HG02852 (cell line): ENCODE measurements around the gene ALPL.

Source experiments
- ATAC-seq: cut with Tn5 transposase; IDR thresholded peaks from one replicate; pipeline ENCODE4 v1.9.1; 2021; ENCODE audit warnings: mild to moderate bottlenecking, moderate library complexity; ENCODE audit not compliant: unreplicated experiment

Gene ALPL

DNA sequence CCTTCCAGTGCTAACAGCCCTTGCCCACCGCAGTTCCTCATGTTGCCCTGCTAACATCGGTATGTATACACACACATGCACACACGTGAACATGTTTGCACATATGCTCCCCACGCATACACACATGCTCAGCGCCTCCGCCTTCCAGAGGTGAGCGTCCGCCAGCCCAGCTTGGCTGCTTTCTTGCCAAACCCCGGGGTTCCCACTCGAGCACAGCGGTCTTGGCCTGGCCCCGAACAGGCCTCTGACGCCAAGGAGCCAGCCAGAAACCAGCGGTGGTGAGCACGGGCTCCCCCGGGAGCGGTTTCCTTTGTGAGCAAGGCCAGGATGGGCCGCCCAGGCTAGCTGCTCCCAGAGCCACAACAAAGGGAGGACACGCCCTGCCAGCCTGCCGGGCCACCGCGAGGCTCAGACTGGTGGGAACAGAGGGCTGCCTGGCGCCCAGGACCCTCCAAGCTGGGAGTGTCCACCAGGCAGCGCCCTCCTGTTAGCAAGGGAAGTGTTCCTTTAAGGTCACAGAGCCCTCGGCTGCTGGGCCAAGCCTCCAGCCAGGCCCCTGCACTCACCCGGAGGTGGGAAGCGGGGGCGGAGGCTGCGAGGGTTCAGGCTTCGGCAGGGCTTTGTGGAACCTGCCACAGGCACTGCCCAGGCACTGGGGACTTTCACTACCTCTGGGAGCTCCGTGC is 65.4 kb downstream of the ALPL start:
- no peak for ATAC-seq

DNA sequence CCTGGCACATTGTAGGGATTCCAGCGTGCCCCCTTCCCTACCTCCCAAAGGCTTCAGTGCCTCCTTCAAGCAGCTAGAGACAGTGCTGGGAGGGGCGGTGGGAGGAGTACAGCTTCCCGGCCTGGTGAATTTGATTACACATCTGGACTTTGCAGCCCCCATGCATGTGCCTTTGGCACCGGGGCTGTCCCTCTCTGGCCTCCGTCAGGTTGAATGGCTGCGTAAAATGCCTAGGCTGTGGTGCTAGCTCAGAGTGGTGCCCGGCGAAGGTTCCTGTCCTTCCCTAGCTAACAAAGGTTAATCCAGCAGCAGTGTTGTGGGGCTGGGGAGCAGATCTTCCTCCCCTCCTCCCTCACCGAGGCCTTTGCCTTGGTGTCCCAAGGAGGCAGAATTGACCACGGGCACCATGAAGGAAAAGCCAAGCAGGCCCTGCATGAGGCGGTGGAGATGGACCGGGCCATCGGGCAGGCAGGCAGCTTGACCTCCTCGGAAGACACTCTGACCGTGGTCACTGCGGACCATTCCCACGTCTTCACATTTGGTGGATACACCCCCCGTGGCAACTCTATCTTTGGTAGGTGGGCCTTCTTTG is 66.2 kb downstream of the ALPL start:
- ATAC-seq = no peak

DNA sequence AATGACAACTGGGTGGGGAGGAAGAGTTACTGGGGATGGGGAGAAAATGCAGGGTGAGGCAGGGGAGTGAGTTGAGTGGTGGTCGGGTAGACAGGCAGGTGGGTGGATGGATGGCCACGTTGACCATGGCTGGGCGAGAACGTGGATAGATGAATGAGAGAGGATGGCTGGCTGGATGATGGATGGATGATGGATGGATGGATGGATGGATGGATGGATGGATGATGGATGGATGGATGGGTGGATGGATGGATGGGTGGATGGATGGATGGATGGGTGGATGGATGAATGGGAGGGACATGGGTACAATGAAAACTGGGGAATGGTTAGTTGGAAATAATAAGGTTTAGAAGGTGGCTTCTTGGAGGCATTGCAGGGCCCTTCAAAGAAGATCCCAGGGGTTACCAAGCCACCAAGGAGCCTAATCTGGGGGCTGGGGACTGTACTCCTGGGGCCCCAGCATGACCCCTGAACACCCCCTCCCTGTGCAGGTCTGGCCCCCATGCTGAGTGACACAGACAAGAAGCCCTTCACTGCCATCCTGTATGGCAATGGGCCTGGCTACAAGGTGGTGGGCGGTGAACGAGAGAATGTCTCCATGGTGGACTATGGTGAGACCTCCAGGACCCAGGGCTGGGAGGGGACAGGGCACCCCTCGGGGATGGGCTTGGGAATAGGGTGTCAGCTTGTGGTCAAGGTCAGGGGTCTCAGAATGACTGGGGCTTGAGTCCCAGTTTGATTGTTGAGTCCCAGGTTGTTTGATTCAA is 67.0 kb downstream of the ALPL start:
- ATAC-seq = no peak

DNA sequence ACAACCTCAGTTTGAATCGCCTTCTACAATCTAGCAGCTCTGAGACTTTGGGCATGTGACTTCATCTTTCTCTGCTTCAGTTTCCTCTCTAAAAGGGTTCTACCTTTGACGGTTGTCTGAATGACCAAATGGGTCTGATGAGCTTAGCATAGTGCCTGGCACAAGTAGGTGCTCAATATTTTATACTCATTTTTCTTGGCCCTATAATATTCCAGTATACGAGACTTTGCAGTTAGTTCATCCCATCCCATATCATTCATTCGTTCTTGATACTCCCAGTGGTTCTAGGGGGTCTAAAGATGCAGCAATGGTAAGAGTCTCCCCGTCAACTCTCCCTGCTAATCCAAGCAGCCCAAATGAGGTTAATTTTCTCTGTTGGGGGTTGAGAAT is 67.6 kb downstream of the ALPL start:
- ATAC-seq = no peak

DNA sequence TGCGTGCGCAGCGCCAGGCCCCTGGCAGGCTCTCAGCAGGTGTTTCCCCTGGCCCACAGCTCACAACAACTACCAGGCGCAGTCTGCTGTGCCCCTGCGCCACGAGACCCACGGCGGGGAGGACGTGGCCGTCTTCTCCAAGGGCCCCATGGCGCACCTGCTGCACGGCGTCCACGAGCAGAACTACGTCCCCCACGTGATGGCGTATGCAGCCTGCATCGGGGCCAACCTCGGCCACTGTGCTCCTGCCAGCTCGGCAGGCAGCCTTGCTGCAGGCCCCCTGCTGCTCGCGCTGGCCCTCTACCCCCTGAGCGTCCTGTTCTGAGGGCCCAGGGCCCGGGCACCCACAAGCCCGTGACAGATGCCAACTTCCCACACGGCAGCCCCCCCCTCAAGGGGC is 68.1 kb downstream of the ALPL start:
- ATAC-seq = no peak

DNA sequence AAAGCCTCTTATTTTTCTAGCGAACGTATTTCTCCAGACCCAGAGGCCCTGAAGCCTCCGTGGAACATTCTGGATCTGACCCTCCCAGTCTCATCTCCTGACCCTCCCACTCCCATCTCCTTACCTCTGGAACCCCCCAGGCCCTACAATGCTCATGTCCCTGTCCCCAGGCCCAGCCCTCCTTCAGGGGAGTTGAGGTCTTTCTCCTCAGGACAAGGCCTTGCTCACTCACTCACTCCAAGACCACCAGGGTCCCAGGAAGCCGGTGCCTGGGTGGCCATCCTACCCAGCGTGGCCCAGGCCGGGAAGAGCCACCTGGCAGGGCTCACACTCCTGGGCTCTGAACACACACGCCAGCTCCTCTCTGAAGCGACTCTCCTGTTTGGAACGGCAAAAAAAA is 68.7 kb downstream of the ALPL start:
- no peak for ATAC-seq

DNA sequence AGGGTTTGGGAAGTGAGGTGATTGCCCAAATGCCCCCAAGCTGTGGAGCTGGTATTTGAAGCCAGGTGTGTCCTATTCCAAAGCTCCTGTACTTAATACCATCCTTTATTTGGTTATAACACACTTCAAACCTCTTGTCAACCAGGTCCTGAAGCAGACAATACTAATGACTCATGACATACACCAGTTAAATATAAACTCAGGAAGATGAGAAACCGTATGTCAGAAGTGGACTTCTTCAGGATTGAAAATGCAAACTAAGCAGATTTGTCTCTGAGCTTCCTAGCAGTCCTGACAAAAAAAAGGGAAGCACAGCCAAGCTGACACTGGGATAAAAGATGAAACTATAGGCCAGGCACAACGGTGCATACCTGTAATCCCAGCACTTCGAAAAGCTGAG is 70.6 kb downstream of the ALPL start:
- ATAC-seq = no peak

DNA sequence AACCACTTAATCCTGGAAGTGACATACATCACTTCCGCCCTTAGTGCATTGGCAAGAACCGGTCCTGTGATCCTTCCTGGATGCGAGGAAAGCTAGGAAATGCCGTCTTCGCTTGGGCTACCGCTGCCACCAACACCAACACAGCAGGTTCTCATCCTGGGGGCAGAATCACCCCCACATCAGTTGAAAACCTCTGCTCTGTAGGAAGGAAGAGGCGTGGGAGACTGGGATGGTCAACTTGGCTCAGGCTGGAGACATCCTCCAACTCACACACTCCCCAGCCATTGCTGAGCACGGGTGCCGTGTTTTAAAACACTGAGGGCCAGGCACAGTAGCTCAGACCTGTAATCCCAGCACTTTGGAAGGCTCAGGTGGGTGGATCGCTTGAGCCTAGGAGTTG is 74.9 kb downstream of the ALPL start:
- no peak for ATAC-seq

DNA sequence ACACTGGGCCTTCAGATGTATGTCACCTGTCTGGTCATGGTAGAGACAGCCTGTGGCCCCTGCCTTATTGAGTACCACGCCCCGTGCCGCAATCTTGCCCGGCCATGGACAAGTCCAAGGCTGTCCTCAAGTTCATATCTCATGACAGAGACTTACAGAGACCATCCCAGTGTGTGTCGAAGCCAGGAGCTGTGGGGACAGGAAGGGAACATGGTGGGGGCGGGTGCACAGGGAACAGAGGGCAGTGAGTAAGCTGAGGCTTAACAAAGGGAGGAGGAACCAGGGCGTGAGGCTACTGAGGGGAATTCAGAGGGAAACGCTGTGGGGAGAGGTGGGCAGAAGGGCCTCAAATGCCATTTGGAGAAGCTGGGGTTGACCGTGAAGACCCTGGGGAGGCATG is 75.8 kb downstream of the ALPL start:
- no peak for ATAC-seq

DNA sequence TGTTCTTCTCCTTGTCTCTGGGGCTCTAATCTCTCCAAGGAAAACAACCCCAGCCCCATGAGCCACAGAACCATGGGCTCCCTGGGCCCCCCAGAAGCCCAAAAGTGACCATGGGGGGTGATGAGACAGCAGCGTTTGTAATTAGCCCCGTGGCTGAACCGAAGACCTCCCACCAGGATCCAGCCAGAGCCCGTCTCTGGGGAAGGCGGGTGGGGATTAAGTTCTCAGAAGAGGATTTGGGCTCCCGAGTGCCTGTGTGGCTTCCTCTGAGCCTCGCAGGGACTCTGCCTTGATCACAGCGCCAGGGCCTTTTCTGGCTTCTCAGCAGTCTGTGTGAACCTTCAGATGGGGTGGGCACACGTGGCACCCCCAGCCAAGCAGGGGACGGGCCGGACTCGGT is 77.0 kb downstream of the ALPL start:
- ATAC-seq = no peak

DNA sequence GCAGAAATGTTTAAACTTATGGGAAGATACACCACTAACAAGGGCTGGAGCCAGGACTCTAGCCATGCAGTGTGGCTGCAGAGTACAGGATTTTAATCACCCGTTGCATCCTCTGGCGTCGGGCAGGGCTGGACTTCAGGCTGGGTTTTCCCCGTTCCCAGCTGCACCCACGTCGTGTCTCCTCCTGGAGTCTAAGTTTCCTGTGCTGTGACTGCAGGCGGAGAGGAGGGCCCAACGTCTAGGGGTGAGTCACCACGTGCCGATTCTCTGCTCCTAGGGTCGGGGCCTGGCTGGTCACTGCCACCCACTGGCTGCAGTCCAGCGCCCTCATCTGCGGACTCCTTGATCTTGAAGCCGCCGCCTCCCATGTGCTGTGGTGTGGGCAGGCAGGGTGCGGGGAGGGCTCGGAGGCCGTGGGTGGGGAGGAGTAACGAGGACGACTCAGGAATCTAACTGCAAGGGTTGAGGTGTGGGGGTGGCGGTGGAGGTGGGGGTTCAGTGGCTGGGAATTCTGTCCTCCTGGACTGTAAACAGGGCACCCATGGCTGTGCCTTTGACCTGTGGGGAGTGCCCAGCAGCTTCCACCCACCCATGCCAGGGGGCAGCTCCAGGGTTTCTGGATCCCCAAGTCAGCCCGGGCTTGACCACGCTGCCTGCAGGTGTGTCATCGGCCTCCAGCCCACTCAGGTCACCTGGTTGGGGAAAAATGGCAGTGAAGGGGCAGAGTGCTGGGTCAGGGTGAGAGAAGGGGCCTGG is 77.8 kb downstream of the ALPL start:
- ATAC-seq = no peak

DNA sequence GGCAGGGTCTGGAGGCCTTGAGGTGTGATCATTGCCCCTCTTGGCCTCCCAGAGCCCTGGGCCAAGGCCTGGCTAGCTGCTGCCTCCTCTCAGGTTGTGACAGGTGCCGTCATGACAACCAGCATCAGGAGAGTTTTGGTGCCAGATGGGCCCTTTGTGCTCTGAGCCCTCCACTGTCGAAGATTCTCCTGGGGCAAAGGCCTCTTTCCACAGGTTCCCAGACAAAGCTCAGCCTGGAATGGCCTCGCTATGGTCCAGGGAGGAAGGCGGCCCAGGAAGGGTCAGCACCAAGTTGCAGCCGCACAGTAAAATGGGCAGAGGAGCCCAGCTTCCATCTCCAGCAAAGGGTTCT is 78.4 kb downstream of the ALPL start:
- ATAC-seq = no peak

DNA sequence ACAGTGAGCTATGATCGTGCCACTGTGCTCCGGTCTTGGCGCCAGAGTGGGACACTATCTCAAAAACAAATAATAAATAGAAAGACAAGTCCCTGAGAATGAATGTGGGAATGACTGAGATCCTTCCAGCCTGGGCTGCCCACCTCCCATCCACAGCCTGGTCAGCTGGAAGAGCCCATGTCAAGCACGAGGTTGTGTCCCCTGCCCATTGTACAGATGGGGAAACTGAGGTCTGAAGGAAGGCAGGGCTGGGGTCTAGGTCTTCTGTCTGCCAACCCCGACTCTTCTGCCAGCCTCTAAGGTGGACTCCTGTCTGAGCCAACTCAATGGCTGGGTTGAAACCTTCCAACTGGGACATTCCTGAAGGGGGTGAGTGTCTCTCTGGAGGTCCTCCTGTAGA is 80.4 kb downstream of the ALPL start:
- no peak for ATAC-seq

DNA sequence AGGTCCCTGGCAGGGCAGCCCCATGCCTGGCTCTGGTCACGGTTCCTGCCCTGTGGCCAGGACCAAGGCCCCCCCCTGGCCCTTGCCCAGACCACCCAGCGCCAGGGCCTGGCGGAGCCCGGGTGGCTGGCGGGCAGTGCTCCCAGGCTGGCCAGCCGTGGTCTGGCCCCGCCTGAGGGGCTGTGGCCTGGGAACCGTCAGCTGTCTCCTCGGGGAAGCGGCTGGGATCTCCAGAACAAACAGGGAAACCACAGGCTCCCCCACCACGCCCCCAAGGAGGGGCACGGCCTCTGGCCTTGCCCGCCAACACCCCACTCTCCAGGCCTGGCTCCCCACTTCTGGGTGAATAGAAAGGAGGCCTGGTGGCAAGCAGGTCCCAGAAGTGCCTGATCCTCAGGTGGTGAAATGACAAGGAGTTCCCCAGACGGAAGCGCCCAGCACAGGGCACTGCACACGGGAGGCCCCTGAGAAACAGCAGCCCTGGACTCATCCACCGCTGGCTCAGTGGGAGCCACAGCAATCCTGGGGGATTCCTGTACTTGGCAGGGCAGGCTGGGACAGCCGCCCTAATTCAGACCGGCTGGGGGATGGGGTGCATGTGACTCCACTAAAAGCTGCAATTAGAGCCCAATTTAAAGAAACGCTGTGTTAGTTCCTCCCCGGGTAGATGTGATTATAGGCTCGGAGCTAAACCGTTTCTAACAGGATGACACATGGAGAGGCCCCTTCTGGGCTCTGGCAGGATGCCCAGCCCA is 81.1 kb downstream of the ALPL start:
- no peak for ATAC-seq

DNA sequence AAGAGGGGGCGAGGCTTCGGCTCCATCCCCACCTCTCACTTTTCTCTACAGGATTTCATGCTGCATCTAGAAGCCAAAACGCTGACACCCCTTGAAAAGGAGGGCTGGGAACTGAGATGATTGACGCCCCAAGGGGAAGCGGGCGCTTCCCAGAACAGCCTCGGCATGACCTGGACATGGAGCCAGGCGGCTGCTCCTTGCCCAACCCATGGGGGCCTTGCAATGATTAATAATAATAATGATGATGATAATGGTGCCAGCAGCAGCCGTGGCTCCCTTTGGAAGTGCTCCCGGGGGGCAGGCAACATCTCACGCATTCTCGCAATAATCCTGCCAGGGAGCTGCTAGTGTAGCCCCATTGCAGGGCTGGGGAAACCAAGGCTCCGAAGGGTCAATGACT is 81.7 kb downstream of the ALPL start:
- ATAC-seq = no peak

DNA sequence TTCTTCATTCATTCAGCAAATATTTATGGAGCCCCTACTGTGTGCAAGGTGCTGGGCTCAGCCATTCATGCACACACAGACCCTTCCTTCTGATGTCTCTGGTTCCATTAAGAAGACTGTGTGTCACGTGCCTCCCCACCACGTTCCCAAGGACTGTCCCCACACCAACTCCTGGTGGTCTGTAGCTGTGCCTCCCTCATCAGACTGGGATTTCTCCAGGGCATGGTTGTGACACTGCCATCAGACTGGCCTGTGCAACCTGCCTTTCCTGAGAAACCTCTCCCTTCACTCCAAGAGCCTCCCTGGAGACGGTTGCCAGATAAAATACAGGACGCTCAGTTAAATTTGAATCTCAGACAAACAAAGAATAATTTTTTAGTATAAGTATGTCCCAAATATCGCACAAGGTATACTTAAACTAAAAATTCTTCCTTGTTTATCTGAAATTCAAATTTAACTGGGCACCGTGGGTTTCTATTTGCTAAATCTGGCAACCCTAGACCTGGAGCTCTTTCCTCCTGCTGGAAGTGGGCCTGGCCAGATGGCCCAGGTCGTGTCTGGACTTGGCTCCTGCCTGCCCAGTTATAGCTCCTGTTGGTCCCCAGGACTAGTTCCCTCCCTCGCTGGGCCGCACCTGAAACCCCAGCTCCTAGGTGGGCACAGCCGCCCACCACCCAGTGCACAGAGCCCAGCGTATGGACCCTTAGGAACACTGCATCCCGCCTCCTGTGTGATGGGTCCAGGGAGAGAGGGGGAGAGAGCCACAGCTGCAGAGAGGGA is 83.1 kb downstream of the ALPL start:
- ATAC-seq = no peak

DNA sequence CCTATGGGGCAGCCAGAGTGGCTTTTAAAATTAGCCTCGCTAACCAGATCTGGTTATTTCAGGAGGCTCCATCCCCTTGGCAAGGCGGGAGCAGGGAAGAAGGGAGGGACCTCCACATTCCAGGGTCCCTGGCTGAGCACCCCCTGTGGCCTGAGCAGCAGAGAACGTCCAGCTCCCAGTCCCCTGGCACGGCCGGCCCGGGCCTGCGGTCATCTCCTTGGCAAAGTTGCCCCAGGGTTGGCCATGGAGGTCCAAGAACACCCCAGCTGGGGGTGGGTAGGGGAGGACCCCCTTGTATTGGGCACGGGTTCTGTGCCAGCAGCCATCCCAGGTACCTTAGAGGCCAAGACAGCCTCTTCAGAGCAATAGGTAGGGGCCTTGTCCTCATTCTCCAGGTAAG is 84.0 kb downstream of the ALPL start:
- no peak for ATAC-seq

DNA sequence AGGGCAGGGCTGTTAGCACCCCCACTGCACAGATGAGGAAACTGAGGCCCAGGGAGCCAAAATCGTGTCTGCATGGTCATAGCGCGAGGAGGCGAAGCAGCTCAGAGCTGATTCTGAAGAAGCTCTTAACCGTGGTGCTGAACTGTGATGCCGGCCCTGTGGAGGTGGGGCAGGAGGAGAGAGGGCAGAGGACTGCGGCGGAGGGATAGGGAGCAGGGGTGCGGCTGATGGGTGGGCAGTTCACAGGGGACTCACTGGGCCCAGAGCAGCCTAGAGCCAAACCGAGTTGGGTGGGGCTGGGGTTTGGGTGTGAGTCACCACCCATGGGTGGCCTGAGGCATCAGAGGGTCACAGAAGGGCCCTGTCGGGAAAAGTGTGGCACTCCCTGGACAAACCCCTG is 85.3 kb downstream of the ALPL start:
- ATAC-seq = no peak

DNA sequence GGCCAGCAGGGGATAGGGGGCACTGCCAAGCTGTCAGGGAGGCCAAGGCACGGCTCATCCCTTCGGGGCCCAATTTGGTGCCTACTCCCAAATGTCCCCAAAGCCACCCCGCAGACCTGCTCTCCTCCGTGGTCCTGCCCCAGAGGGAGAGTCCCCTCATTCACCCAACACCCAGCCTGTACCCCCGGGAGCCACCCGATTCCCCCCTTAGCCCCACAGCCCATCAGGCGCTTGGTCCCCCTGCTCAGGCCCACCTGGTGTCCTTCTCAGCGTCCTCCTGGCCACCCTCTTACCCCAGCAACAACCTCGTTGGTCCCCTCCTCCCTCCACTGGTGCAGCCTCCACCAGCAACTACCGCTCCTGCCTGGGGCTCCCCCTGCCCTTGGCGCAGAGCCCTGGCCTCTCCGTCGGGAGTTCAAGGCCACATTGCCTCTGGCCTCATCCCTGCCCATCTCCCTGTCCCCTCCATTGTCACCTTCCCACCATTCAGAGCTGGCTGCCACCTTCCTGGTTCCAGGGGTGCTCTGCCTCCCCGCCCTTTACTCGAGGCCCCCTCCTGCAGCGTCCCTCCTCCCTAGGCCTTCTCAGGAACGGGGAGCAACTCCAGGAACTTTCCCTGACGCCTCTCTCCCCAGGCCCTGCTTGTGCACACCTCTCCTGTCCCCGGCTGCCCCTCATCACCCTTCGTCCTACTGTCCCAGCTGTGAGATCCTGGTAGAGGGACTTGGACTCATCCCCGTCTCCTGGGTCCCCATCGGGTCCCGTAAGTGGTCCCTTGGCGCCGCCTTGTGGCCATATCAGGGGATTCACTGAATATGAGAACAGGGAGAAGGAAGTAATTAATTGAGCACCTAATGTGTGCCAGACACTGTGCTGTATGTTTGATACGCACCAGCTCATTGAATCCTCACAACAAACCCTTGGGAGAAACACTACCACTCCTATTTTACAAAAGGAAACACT is 86.0 kb downstream of the ALPL start:
- no peak for ATAC-seq
